Endodermal cell (in vitro differentiated cells): ENCODE data around the gene PAX5. TPM values are rescaled to one million over a fixed set of nuclear protein-coding genes. Genes with fewer than 3 reads are reported as not detected.

ENCODE experiments used
- DNase-seq: peaks from one replicate; pipeline ENCODE4 v3.0.0-alpha.2; 2017
- H3K27ac ChIP-seq: 2 replicates; pipeline ENCODE4 v1.5.1; 2013; ENCODE audit warnings: mild to moderate bottlenecking, low read depth, low read length, moderate library complexity
- H3K27me3 ChIP-seq: 2 replicates; pipeline ENCODE4 v1.6.1; 2013; ENCODE audit warnings: mild to moderate bottlenecking, low read length, moderate library complexity; ENCODE audit not compliant: insufficient read depth, control insufficient read depth, poor library complexity, severe bottlenecking
- H3K36me3 ChIP-seq: 2 replicates; pipeline ENCODE4 v1.7.0; 2013; ENCODE audit warnings: mild to moderate bottlenecking, low read length, moderate library complexity; ENCODE audit not compliant: control insufficient read depth, insufficient read depth
- H3K4me1 ChIP-seq: one replicate; pipeline ENCODE4 v1.7.0; 2013; ENCODE audit warnings: low read length; ENCODE audit not compliant: control insufficient read depth, insufficient read depth
- H3K4me3 ChIP-seq: 2 replicates; pipeline ENCODE4 v1.5.1; 2013; ENCODE audit warnings: mild to moderate bottlenecking, low read length, moderate library complexity
- H3K9ac ChIP-seq: 2 replicates; pipeline ENCODE4 v1.6.1; 2013; ENCODE audit warnings: mild to moderate bottlenecking, low read length, moderate library complexity; ENCODE audit not compliant: poor library complexity, severe bottlenecking; ENCODE audit errors: extremely low read depth
- H3K9me3 ChIP-seq: 2 replicates; pipeline ENCODE4 v1.6.1; 2013; ENCODE audit warnings: mild to moderate bottlenecking, low read length, moderate library complexity; ENCODE audit not compliant: control insufficient read depth
- H3K27ac Mint-ChIP-seq: 2 replicates; pipeline ENCODE4 v1.8.0; 2020; ENCODE audit warnings: mixed read lengths
- H3K27me3 Mint-ChIP-seq: 2 replicates; pipeline ENCODE4 v1.8.0; 2021; ENCODE audit warnings: mild to moderate bottlenecking, mixed read lengths; ENCODE audit not compliant: insufficient read depth
- H3K36me3 Mint-ChIP-seq: 2 replicates; pipeline ENCODE4 v1.8.0; 2020; ENCODE audit warnings: low read depth, mixed read lengths
- H3K4me1 Mint-ChIP-seq: 2 replicates; pipeline ENCODE4 v1.8.0; 2020; ENCODE audit warnings: mixed read lengths
- H3K4me3 Mint-ChIP-seq: 2 replicates; pipeline ENCODE4 v1.8.0; 2020; ENCODE audit warnings: mild to moderate bottlenecking, moderate library complexity, mixed read lengths
- H3K9me3 Mint-ChIP-seq: 2 replicates; pipeline ENCODE4 v1.8.0; 2020; ENCODE audit warnings: mild to moderate bottlenecking, mixed read lengths
- CTCF ChIP-seq: fragments of 200-600 bp; sonication (generic); conservative IDR thresholded peaks from 2 replicates; pipeline ENCODE4 v1.5.0; 2021; ENCODE audit warnings: antibody characterized with exemption, mild to moderate bottlenecking
- WGBS, 2 experiments: methylation state at CpG; one replicate each; pipeline versions ENCODE4 v1.1.5 to v1.1.7; 2013; ENCODE audit warnings: missing lambda C conversion rate in 2 of 2, mixed read lengths in 1 of 2; ENCODE audit not compliant: insufficient coverage in 1 of 2, insufficient read length in 1 of 2; 5-methylcytosine and 5-hydroxymethylcytosine counted together
- total RNA-seq, 2 donors: library from RNA; stranded (reverse); fragmentation: NEBNext Ultra II Directional in 1 of 2; extraction: Animal tissue kit (Norgen Biotek cat#: 25700) in 1 of 2; gene quantifications; 2 replicates in 1 of 2; 3 replicates in 1 of 2; pipeline ENCODE4 v1.2.1, GENCODE V29; 2021

Gene PAX5
- total RNA-seq, 2 donors from 2014 or later: 0.15 TPM; not detected in 1

- no peak overlapping the region for H3K27ac Mint-ChIP-seq
- H3K36me3 Mint-ChIP-seq: no peaks in the 10 kb centered on the region
- Histone ChIP-seq H3K27ac (no peak overlapping the region), H3K4me1 (no peaks in the 10 kb centered on the region), H3K4me3 (no peak overlapping the region), H3K36me3 (no peaks in the 10 kb centered on the region), H3K27me3 (no peaks in the 10 kb centered on the region), H3K9ac (no peak overlapping the region), H3K9me3 (no peaks in the 10 kb centered on the region)
- peak; percentile 40 for TF ChIP-seq CTCF
- DNase-seq: peak; percentile 86
- H3K9me3 Mint-ChIP-seq: no peaks in the 10 kb centered on the region
- H3K4me1 Mint-ChIP-seq: peaks cover 4% of the 10 kb centered on the region
- no peak overlapping the region for H3K4me3 Mint-ChIP-seq
- peaks cover 21% of the 10 kb centered on the region for H3K27me3 Mint-ChIP-seq
- WGBS, 2 experiments: 85 to 100% methylated on average over 5 to 9 of the region's 9 CpGs
Observed at GRCh38 chr9:36956908-36957307, 77.2 kb downstream of the PAX5 start.

- H3K27ac ChIP-seq: no peak overlapping the region
- TF ChIP-seq CTCF: no peak
- H3K27me3 ChIP-seq: no peaks in the 10 kb centered on the region
- H3K4me3 ChIP-seq: no peak overlapping the region
- WGBS, 2 experiments: 48 to 65% methylated on average over 3 to 4 of the region's 4 CpGs
- no peak overlapping the region for H3K4me3 Mint-ChIP-seq
- no peaks in the 10 kb centered on the region for H3K36me3 Mint-ChIP-seq
- DNase-seq: peak; percentile 59
- H3K4me1 Mint-ChIP-seq: peaks cover 9% of the 10 kb centered on the region
- no peaks in the 10 kb centered on the region for H3K36me3 ChIP-seq
- H3K4me1 ChIP-seq: peaks cover 3% of the 10 kb centered on the region
- H3K9ac ChIP-seq: no peak overlapping the region
- H3K27me3 Mint-ChIP-seq: peaks cover 7% of the 10 kb centered on the region
- H3K9me3 Mint-ChIP-seq: no peaks in the 10 kb centered on the region
- no peaks in the 10 kb centered on the region for H3K9me3 ChIP-seq
- H3K27ac Mint-ChIP-seq: no peak overlapping the region
Observed at GRCh38 chr9:36950389-36950788, 83.7 kb downstream of the PAX5 start.

- Histone ChIP-seq H3K9me3 (no peaks in the 10 kb centered on the region), H3K27ac (no peak overlapping the region), H3K4me1 (peaks cover 3% of the 10 kb centered on the region), H3K36me3 (no peaks in the 10 kb centered on the region), H3K9ac (no peak overlapping the region), H3K27me3 (no peaks in the 10 kb centered on the region), H3K4me3 (no peak overlapping the region)
- peaks cover 7% of the 10 kb centered on the region for H3K27me3 Mint-ChIP-seq
- peak; percentile 34 for DNase-seq
- H3K4me1 Mint-ChIP-seq: peaks cover 9% of the 10 kb centered on the region
- 94 to 97% methylated on average over 3 to 6 of the region's 6 CpGs for WGBS, 2 experiments
- no peak for TF ChIP-seq CTCF
- no peaks in the 10 kb centered on the region for H3K36me3 Mint-ChIP-seq
- H3K4me3 Mint-ChIP-seq: no peak overlapping the region
- H3K27ac Mint-ChIP-seq: no peak overlapping the region
- no peaks in the 10 kb centered on the region for H3K9me3 Mint-ChIP-seq
Observed at GRCh38 chr9:36949466-36949865, 84.6 kb downstream of the PAX5 start.
